NT2/D1 (cell line): ENCODE data around the gene STAT6.

ENCODE experiments used
- SUZ12 ChIP-seq: IDR thresholded peaks from 2 replicates; pipeline ENCODE4 v1.6.1; 2011; ENCODE audit not compliant: insufficient read length, insufficient read depth; ENCODE audit errors: extremely low read depth
- ZNF274 ChIP-seq: IDR thresholded peaks from 2 replicates; pipeline ENCODE4 v1.6.1; 2011; ENCODE audit warnings: mild to moderate bottlenecking, low read depth, low read length

- no peak for TF ChIP-seq ZNF274
- no peak for TF ChIP-seq SUZ12
Measured at GRCh38 chr12:57118711-57119271, 7.6 kb upstream of the STAT6 start.
